Fibroblast of skin of left biceps (primary cell): Measurements from ENCODE around the gene ACMSD.

Source experiments
- DNase-seq, 2 experiments: peaks; one replicate each; pipeline ENCODE4 v3.0.0-alpha.2; 2013; ENCODE audit warnings: low read depth in 2 of 2

ACMSD gene

DNA sequence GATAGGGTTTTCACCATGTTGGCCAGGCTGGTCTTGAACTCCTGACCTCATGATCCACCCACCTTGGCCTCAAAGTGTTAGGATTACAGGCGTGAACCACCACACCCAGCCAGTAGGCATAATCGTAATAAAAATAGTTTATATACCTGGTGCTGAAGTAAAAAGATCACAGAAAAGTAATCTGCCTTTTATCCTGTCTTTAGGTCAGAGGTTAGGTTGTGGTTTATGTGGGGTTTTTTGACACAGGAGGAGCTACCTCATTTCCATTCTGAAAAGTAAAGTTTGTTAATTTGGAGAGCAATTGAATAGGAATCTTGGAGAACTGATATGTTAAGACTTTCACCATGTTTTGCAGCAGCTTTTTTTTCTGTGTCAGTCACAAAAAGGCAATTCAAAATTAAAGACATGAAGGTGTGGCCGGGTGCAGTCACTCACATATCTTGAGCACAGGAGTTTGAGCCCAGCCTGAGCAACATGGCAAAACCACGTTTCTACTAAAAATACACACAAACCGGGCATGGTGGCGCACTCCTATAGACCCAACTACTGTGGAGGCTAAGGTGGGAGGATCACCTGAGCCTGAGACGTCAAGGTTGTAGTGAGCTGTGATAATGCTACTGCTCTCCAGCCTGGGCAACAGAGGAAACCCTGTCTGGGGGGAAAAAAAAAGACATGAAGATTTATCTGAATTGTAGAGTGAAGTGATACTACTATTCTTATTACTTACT is 111.7 kb downstream of the ACMSD start:
- no peak for DNase-seq

DNA sequence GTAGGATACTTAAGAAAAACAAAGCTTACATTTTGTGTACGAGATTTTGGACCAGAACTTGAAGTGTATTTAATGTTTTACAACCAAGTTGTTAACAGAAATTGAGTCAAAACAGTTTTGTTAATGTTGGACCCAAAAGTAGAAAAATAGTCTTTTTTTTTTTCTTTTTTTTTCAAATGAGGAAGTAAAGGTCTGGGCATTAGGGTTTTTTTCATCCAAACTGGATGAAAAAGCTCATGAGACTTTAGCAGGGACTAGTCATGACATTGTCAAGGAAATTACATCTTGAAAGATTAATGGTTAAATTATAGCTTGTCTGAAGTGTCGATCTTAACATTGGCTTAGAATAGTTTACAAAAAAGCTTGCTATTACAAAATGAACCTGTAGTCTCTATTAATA is 112.5 kb downstream of the ACMSD start:
- no peak for DNase-seq
